ENCODE data around the gene TTC24.
A peak's percentile ranks its signal among the peaks of the same experiment; 100 is the strongest.

TTC24 gene

GRCh38 chr1:156591432-156592157 lies 12.1 kb downstream of the TTC24 start, which contains the start of gene NAXE:
Gene NAXE (plus strand): TSS chr1:156591776. CDS start chr1:156591805, 29 bp downstream.
- H3K4me3 ChIP-seq (ENCODE audit: low read length), result peak within 1 kb of the TSS; percentile 65
- no peak for DNase-seq (ENCODE audit: low read depth)
- TF ChIP-seq CTCF (conservative IDR thresholded peaks at IDR 0.05; ENCODE audit: low read depth, low read length), result no peak

GRCh38 chr1:156592158-156592909 lies 12.8 kb downstream of the TTC24 start:
- peak overlapping the region; percentile 65 for H3K4me3 ChIP-seq (ENCODE audit: low read length)
- no peak for DNase-seq (ENCODE audit: low read depth)
- no peak for TF ChIP-seq CTCF (conservative IDR thresholded peaks at IDR 0.05; ENCODE audit: low read depth, low read length)

GRCh38 chr1:156592910-156593660 lies 13.6 kb downstream of the TTC24 start:
- no peak for TF ChIP-seq CTCF (conservative IDR thresholded peaks at IDR 0.05; ENCODE audit: low read depth, low read length)
- no peak for DNase-seq (ENCODE audit: low read depth)
- peak overlapping the region; percentile 65 for H3K4me3 ChIP-seq (ENCODE audit: low read length)

DNA sequence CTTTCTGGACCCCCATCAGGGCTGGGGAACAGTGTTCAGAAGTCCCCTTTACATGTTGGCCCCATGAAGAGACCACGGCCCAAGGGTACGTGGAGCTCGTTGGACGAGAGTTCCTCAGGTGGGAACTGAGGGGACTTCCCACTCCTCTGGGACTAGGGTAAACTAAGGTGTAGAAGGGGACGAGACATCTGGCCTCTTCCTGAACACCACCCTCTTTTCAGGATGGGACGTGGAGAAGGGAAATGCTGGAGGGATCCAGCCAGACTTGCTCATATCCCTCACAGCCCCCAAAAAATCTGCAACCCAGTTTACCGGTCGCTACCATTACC lies 14.1 kb downstream of the TTC24 start:
- H3K4me3 ChIP-seq (ENCODE audit: low read length), result no peak overlapping the region
- no peak for DNase-seq (ENCODE audit: low read depth)
- TF ChIP-seq CTCF (conservative IDR thresholded peaks at IDR 0.05; ENCODE audit: low read depth, low read length), result no peak

DNA sequence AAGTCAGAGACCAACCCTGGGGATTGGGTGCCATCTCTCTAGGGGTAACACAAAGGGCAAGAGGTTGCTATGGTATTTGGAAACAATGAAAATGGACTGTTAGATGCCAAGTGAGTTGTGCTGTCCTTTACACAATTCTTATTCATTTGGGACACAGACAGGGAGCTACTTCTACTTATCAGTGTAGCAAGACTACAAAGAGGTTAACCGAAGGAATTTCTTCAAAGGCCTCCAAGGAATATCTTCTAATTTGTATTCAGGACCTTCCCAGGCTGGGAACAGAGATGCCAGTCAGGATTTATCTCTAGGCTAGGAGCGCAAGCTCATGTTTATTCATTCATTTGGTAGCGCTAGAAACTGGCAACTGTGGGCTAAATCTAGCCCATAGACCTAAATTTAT lies 14.7 kb downstream of the TTC24 start:
- no peak for DNase-seq (ENCODE audit: low read depth)
- TF ChIP-seq CTCF (conservative IDR thresholded peaks at IDR 0.05; ENCODE audit: low read depth, low read length), result no peak
- H3K4me3 ChIP-seq (ENCODE audit: low read length), result no peak overlapping the region

GRCh38 chr1:156595016-156595415 lies 15.5 kb downstream of the TTC24 start:
- no peak overlapping the region for H3K4me3 ChIP-seq (ENCODE audit: low read length)
- DNase-seq (ENCODE audit: low read depth), result no peak
- no peak for TF ChIP-seq CTCF (conservative IDR thresholded peaks at IDR 0.05; ENCODE audit: low read depth, low read length)
